Peyer's patch (tissue), 4 donors: Measurements from ENCODE around the gene NHLRC1. TPM values are rescaled to one million over a fixed set of nuclear protein-coding genes. Genes with fewer than 3 reads are reported as not detected.
"Not testable (repeated sequence)": the region's sequence is repeated elsewhere in the genome, so short reads cannot be mapped to it uniquely, and the experiment has no call there.

ENCODE experiments used
- DNase-seq, 3 donors: peaks; one replicate each; pipeline ENCODE4 v3.0.0-alpha.2; 2017 to 2019
- H3K27ac ChIP-seq, 4 donors: fragments of 200-600 bp; sonication (generic); one replicate each; pipeline ENCODE4 v1.5.1; 2016 to 2019
- H3K27me3 ChIP-seq, 2 donors: fragments of 200-600 bp; sonication (generic); one replicate each; pipeline ENCODE4 v1.5.1; 2019
- H3K36me3 ChIP-seq, 3 donors: fragments of 200-600 bp; sonication (generic); one replicate each; pipeline ENCODE4 v1.5.1; 2016 to 2019
- H3K4me1 ChIP-seq, 4 donors: fragments of 200-600 bp; sonication (generic); one replicate each; pipeline ENCODE4 v1.5.1; 2016 to 2019
- H3K4me3 ChIP-seq, 4 donors: fragments of 200-600 bp; sonication (generic); 1 replicate in 3 of 4; 2 replicates in 1 of 4; pipeline ENCODE4 v1.5.1; 2016 to 2019; ENCODE audit warnings: mild to moderate bottlenecking in 1 of 4
- H3K9me3 ChIP-seq, 4 donors: fragments of 200-600 bp; sonication (generic); one replicate each; pipeline ENCODE4 v1.5.1; 2016 to 2019; ENCODE audit warnings: mild to moderate bottlenecking in 1 of 4
- POLR2A ChIP-seq, 2 donors: fragments of 450-650 bp; IDR thresholded peaks; one replicate each; pipeline ENCODE4 v1.5.1; 2017; ENCODE audit warnings: antibody characterized with exemption in 2 of 2, mild to moderate bottlenecking in 2 of 2, moderate library complexity in 2 of 2
- total RNA-seq, 4 donors: library from RNA; depleted of rRNA; stranded (reverse); fragments of >200 nt; gene quantifications; one replicate each; pipeline ENCODE4 v1.1.0, GENCODE V29; 2016
- TF ChIP-seq, protein P1 (sequence below), 6 experiments: fragments of 450-650 bp in 4 of 6; fragments of 200-600 bp in 2 of 6; sonication (generic) in 1 of 6; IDR thresholded peaks; one replicate each; pipeline ENCODE4 v1.5.1; 2017 to 2019; ENCODE audit warnings: antibody characterized with exemption in 6 of 6, mild to moderate bottlenecking in 3 of 6, moderate library complexity in 1 of 6

NHLRC1 gene
- total RNA-seq, 4 donors from 2014 or later: 1.7 to 4.9 (median 3.3) TPM

DNA sequence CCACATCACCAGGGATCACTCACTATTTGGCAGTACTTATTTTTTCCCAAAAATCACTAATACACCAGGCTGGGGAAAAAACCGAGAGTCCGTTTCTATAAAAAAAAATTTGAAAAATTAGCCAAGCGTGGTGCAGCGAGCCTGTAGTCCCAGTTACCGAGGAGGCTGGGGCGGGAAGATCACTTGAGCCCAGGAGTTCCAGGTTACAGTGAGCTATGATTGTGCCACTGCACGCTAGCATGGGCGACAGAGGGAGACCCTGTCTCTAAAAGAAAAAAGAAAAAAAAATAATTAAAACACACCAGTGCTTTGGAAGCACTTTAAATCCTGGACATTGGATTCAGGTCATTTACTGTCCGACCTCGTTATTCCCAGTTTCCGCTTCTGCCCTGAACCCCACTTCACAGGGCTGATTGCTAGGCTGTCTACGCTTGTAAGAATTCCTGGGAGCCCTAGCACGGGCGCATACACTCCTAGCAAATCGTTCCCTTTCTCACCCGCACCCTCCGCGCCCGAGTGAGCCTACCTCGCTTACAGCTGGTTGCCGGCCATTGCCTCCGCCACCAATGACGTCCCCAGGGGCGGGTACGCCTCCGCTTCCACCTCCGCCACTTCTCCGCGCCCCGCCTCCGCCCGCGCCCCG is 32.2 kb upstream of the NHLRC1 start, which contains the start of gene TPMT:
Gene TPMT (minus strand): TSS at position 571 of the 643 bp plus-strand sequence. CDS start 5,950 bp downstream, outside the sequence.
- Histone ChIP-seq H3K4me3 (peak within 1 kb of the TSS; percentile 77 to 98 (median 86)), H3K27me3 (no peaks in the 10 kb centered on the region), H3K36me3 (peaks cover 0 to under 1% (median 0%) of the 10 kb centered on the region in 3 donors), H3K27ac (peak within 1 kb of the TSS; percentile 84 to 94 (median 90)), H3K4me1 (peaks cover 0 to 7% (median 2%) of the 10 kb centered on the region in 4 donors), H3K9me3 (no peaks in the 10 kb centered on the region)
- DNase-seq: peak in 2 of 3 donors; percentile 25 to 58
- peak; percentile 82 to 94 for TF ChIP-seq POLR2A (IDR thresholded peaks at IDR 0.05)
- TF ChIP-seq, protein P1, sequence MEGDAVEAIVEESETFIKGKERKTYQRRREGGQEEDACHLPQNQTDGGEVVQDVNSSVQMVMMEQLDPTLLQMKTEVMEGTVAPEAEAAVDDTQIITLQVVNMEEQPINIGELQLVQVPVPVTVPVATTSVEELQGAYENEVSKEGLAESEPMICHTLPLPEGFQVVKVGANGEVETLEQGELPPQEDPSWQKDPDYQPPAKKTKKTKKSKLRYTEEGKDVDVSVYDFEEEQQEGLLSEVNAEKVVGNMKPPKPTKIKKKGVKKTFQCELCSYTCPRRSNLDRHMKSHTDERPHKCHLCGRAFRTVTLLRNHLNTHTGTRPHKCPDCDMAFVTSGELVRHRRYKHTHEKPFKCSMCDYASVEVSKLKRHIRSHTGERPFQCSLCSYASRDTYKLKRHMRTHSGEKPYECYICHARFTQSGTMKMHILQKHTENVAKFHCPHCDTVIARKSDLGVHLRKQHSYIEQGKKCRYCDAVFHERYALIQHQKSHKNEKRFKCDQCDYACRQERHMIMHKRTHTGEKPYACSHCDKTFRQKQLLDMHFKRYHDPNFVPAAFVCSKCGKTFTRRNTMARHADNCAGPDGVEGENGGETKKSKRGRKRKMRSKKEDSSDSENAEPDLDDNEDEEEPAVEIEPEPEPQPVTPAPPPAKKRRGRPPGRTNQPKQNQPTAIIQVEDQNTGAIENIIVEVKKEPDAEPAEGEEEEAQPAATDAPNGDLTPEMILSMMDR (IDR thresholded peaks at IDR 0.05): no peak

DNA sequence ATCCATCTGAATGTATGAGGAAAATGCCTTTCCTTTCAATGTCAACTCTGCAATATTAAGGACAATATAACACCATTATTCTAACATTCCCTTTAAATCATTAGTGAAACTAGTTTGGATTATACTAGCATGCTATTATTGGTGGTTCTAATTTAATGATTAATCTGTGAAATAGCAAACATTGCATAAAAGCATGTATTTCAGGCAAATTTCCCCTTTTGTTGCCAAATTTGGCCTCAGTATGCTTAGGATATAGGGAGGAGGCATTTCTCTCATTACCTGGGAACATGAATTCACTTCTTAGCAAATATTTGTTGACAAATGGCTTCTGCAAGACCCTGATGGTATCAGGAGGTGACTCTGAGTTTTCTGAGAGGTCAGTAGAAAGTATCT is 30.8 kb upstream of the NHLRC1 start:
- peak overlapping the region in 1 of 4 donors; percentile 98 for H3K4me3 ChIP-seq
- TF ChIP-seq, protein P1 (IDR thresholded peaks at IDR 0.05): no peak
- H3K4me1 ChIP-seq: peaks cover 0 to 15% (median 2%) of the 10 kb centered on the region in 4 donors
- DNase-seq: no peak
- no peaks in the 10 kb centered on the region for H3K27me3 ChIP-seq
- H3K9me3 ChIP-seq: no peaks in the 10 kb centered on the region
- peaks cover 0 to 2% (median 0%) of the 10 kb centered on the region in 3 donors for H3K36me3 ChIP-seq
- H3K27ac ChIP-seq: peak overlapping the region in 1 of 4 donors; percentile 13

DNA sequence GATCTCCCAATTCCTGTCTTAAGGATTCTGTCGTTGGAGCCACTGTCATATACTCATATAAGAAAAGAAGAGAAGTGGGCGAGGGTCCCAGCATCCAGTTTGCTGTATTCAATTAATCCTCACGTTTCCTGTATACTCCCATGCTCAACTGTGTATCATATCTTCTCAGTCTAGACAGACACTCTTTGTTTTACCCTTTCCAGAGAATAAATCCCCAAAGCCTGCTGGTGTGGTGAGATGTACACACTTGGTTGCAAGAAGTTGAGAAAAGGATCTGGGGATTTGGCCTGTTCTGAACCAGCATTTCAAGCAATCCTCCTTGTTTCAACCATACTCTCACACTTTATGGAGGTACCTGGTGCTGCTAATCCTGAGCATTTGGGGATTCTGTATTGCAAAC is 29.3 kb upstream of the NHLRC1 start:
- H3K27me3 ChIP-seq: no peaks in the 10 kb centered on the region
- H3K4me1 ChIP-seq: peaks cover 0 to 25% (median 2%) of the 10 kb centered on the region in 4 donors
- TF ChIP-seq, protein P1 (IDR thresholded peaks at IDR 0.05): no peak
- TF ChIP-seq POLR2A (IDR thresholded peaks at IDR 0.05): no peak
- H3K36me3 ChIP-seq: peaks cover 0 to 5% (median 0%) of the 10 kb centered on the region in 3 donors
- DNase-seq: no peak
- no peaks in the 10 kb centered on the region for H3K9me3 ChIP-seq
- no peak overlapping the region for H3K27ac ChIP-seq
- no peak overlapping the region for H3K4me3 ChIP-seq

DNA sequence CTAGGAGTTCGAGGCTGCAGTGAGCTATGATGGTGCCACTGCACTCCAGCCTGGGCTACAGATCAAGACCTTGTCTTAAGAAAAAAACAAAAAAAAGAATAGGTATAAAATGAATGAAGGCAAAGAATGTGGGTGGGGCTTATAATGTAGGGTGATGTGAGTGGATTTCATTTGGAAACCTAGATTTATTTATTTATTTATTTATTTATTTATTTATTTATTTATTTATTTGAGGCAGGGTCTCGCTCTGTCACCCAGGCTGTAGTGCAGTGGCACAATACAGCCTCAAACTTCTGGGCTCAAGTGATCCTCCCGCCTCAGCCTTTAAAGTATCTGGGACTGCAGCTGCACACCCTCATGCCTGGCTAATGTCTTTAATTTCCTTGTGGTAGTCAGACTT is 28.9 kb upstream of the NHLRC1 start:
- not testable (repeated sequence) for H3K4me3 ChIP-seq, H3K27me3 ChIP-seq, H3K36me3 ChIP-seq, DNase-seq, H3K27ac ChIP-seq, H3K9me3 ChIP-seq
- H3K4me1 ChIP-seq: peaks cover 0 to 22% (median 1%) of the 10 kb centered on the region in 4 donors

DNA sequence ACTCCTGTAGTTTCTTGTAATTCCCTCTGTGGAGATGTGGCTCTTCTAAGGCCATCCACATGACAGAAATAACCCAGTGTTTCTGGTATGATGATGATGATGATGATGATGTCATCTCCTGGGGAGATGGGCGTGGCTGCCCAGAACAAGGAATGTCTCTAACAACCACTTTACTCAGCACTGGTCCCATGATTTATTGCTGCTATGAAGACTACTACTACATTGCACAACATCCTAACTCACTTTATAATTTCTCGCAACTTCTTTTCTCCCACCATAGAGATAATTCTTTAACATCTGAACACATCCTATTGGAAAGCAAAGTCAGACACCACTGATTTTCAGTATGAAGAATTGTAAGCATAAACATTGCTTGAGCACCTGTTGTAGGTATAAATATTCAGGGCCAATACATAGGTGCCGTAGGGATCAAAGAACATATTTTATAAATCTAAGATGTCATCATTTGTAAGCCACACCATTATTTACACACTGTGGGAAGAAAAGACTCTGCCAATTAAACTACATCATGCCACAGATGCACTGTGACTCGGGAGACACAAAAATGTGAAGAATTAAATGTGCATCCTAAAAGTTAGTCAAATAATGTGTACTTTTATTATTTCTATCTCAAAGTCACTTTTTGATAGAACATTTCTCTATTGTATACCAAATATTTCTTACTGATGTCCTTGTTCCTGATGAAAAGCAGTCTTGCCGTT is 26.0 kb upstream of the NHLRC1 start:
- no peaks in the 10 kb centered on the region for H3K27me3 ChIP-seq
- H3K4me3 ChIP-seq: no peak overlapping the region
- peak in 2 of 3 donors; percentile 51 to 84 for DNase-seq
- no peaks in the 10 kb centered on the region for H3K9me3 ChIP-seq
- peak in 1 of 2 donors; percentile 12 for TF ChIP-seq POLR2A (IDR thresholded peaks at IDR 0.05)
- TF ChIP-seq, protein P1 (IDR thresholded peaks at IDR 0.05): no peak
- peak overlapping the region in 3 of 4 donors; percentile 1 to 77 (median 64) for H3K27ac ChIP-seq
- H3K4me1 ChIP-seq: peaks cover 0 to 18% (median 0%) of the 10 kb centered on the region in 4 donors
- H3K36me3 ChIP-seq: peaks cover 0 to 21% (median 0%) of the 10 kb centered on the region in 3 donors

DNA sequence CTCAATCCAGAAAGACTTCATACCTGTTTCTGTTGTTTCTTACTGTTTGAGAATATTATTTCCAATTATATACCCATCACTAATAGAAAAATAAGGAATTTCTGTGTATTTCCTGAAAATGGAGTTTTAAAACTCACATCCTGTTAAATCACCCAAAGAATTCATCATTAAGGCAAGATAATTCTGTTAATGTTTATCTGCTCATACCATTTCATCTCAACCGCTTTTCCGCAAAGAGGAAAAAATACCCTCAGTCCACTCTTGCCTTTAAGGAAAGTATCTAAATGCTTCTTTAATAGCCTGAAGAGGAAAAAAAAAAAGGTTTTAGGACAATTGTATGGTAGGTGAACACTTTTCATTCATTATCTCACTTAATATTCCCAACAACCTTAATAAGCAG is 25.1 kb upstream of the NHLRC1 start:
- peak overlapping the region in 3 of 4 donors; percentile 1 to 77 (median 64) for H3K27ac ChIP-seq

More for the DNA sequence above, 25.1 kb upstream of the NHLRC1 start:
- peaks cover 0 to 29% (median 0%) of the 10 kb centered on the region in 3 donors for H3K36me3 ChIP-seq
- DNase-seq: no peak
- H3K4me1 ChIP-seq: peaks cover 0 to 18% (median 0%) of the 10 kb centered on the region in 4 donors
- H3K27me3 ChIP-seq: no peaks in the 10 kb centered on the region
- no peak for TF ChIP-seq POLR2A (IDR thresholded peaks at IDR 0.05)
- TF ChIP-seq, protein P1 (IDR thresholded peaks at IDR 0.05): no peak
- no peak overlapping the region for H3K4me3 ChIP-seq
- no peaks in the 10 kb centered on the region for H3K9me3 ChIP-seq
